NCI-H1092 (cell line): Measurements from ENCODE around the gene CRYBG2.

Source experiments
- DNase-seq: peaks from one replicate; lab custom pipeline; 2025; lab: John Stamatoyannopoulos, UW

The CRYBG2 gene

GRCh38 chr1:26372039-26372438 is 18.1 kb upstream of the CRYBG2 start:
- DNase-seq, result no peak

GRCh38 chr1:26370591-26371382 is 16.9 kb upstream of the CRYBG2 start:
- DNase-seq, result no peak

GRCh38 chr1:26368486-26368885 is 14.6 kb upstream of the CRYBG2 start:
- no peak for DNase-seq

GRCh38 chr1:26368006-26368405 is 14.1 kb upstream of the CRYBG2 start:
- DNase-seq, result no peak

- DNase-seq, result no peak
Observed at GRCh38 chr1:26367441-26367840, 13.5 kb upstream of the CRYBG2 start.

GRCh38 chr1:26364956-26365355 is 11.0 kb upstream of the CRYBG2 start:
- peak; percentile 42 for DNase-seq

- DNase-seq, result peak; percentile 56
Observed at GRCh38 chr1:26363549-26364448, 9.9 kb upstream of the CRYBG2 start.

- no peak for DNase-seq
Observed at GRCh38 chr1:26362331-26362730, 8.4 kb upstream of the CRYBG2 start.

GRCh38 chr1:26361605-26362122 is 7.7 kb upstream of the CRYBG2 start:
- no peak for DNase-seq

- DNase-seq, result no peak
Observed at GRCh38 chr1:26360807-26361604, 7.1 kb upstream of the CRYBG2 start.

GRCh38 chr1:26359981-26360806 is 6.3 kb upstream of the CRYBG2 start:
- no peak for DNase-seq

- DNase-seq, result no peak
Observed at GRCh38 chr1:26358411-26359384, 4.8 kb upstream of the CRYBG2 start.

- DNase-seq, result no peak
Observed at GRCh38 chr1:26357121-26357602, 3.2 kb upstream of the CRYBG2 start.

GRCh38 chr1:26356106-26356505 is 2.2 kb upstream of the CRYBG2 start:
- DNase-seq, result no peak

- no peak for DNase-seq
Observed at GRCh38 chr1:26354972-26355371, 1.0 kb upstream of the CRYBG2 start.

GRCh38 chr1:26353210-26353859 is 595 bp downstream of the CRYBG2 start:
- no peak for DNase-seq

GRCh38 chr1:26352338-26352679 is 1.6 kb downstream of the CRYBG2 start:
- DNase-seq, result no peak

- no peak for DNase-seq
Observed at GRCh38 chr1:26351590-26352337, 2.2 kb downstream of the CRYBG2 start.
